GM12873 (cell line): ENCODE measurements around the gene EFTUD2.

Experiments
- TF ChIP-seq, protein P1 (sequence below): IDR thresholded peaks from 2 replicates; pipeline ENCODE4 v1.5.1; 2012; ENCODE audit warnings: low read depth, mild to moderate bottlenecking, moderate library complexity, low read length, control low read depth; ENCODE audit not compliant: insufficient read depth; ENCODE audit errors: missing control alignments

The EFTUD2 gene

GRCh38 chr17:44848257-44848795 is 50.9 kb downstream of the EFTUD2 start:
- TF ChIP-seq, protein P1, sequence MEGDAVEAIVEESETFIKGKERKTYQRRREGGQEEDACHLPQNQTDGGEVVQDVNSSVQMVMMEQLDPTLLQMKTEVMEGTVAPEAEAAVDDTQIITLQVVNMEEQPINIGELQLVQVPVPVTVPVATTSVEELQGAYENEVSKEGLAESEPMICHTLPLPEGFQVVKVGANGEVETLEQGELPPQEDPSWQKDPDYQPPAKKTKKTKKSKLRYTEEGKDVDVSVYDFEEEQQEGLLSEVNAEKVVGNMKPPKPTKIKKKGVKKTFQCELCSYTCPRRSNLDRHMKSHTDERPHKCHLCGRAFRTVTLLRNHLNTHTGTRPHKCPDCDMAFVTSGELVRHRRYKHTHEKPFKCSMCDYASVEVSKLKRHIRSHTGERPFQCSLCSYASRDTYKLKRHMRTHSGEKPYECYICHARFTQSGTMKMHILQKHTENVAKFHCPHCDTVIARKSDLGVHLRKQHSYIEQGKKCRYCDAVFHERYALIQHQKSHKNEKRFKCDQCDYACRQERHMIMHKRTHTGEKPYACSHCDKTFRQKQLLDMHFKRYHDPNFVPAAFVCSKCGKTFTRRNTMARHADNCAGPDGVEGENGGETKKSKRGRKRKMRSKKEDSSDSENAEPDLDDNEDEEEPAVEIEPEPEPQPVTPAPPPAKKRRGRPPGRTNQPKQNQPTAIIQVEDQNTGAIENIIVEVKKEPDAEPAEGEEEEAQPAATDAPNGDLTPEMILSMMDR, result no peak

DNA sequence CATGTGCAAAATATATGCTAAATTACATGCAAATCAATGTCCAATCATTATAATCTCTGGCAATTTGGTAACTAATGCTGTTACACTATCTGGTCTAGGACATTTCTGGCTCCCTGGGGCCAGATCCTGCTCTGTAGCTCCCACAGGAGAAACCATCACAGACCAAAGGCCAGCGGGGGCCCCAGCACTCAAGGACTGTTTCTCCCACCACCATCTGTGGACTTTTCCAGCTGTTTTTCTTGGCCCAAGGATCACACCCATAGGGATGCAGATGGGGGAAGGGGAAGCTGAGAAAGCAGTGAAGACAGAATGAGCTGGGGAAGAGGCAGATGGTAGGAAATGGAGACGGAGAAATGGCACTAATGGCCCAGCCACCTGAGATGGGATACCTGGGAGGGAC is 51.7 kb downstream of the EFTUD2 start, which contains the start of gene HIGD1B:
Gene HIGD1B (plus strand): TSS at position 298 of the 400 bp plus-strand sequence. CDS start 270 bp downstream, outside the sequence.
- TF ChIP-seq, protein P1, result no peak

- TF ChIP-seq, protein P1, result no peak
These were observed 53.0 kb downstream of the EFTUD2 start for GRCh38 chr17:44846206-44846605.

- TF ChIP-seq, protein P1, result no peak
These were observed 54.8 kb downstream of the EFTUD2 start for GRCh38 chr17:44844390-44844830.

DNA sequence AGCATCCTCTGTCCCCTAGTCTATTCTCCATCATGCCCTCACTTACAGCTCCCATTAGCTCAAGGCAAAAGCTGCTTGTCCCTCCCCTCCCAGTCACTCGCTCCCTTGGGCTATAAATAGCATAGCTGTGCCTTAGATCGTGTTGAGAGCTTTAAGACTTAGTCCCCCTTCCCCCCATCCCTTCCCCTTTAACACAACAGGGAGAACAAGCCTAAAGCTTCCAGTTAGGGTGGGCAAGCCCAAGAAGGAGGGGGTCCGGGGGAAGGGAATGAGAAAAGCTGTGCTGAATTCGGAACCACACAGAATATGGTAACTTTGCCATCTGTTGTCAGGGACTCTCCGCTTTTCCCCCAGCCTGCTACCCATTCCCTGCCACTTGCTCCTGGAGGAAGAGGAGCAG is 56.5 kb downstream of the EFTUD2 start:
- TF ChIP-seq, protein P1, result no peak

DNA sequence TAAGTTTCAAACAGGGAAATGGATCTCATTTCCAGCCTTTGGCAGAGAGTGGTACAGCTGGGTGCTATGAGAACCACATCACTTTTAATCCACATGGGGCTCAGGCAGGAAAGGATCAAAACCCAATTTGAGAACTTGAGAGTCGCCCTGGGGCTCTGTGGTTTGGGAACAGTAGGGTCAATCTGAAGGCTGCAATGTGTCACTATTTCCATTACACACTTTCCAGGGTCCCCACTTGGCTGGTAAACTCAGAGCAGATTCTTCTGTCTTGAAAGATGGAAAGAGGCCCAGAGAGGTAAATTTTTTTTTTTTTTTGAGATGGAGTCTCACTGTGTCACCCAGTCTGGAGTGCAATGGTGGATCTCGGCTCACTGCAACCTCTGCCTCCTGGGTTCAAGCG is 58.3 kb downstream of the EFTUD2 start:
- TF ChIP-seq, protein P1, result no peak

GRCh38 chr17:44840274-44840673 is 59.0 kb downstream of the EFTUD2 start:
- TF ChIP-seq, protein P1, result no peak

DNA sequence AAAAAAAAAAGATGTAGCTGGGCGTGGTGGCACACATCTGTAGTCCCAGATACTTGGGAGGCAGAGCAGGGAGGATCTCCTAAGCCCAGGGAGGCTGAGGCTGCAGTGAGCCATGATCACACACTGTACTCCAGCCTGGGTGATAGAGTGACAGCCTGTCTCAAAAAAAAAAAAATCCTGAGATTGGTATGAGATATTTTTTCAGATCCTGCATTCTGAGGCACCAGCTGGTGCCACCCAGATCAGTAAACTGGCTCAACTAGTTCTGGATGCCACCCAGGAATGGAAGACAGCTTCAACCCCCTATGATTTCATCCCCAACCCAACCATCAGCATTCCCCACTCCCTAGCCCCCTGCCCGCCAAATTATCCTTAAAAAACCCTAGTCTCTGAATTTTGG is 62.0 kb downstream of the EFTUD2 start:
- TF ChIP-seq, protein P1, result no peak
